SU-DHL-6 (cell line): ENCODE data around the gene RUFY3.
"Not testable (repeated sequence)": the region's sequence is repeated elsewhere in the genome, so short reads cannot be mapped to it uniquely, and the experiment has no call there.

ENCODE experiments used
- H2AFZ ChIP-seq: fragments of 200-600 bp; sonication (generic); 2 replicates; pipeline ENCODE4 v1.6.1; 2014; ENCODE audit warnings: low read depth, mild to moderate bottlenecking, moderate library complexity, mixed read lengths, antibody characterized with exemption, low read length; ENCODE audit not compliant: severe bottlenecking
- H3F3A ChIP-seq: fragments of 200-600 bp; shearing (Covaris generic); 2 replicates; pipeline ENCODE4 v1.6.0; 2016; ENCODE audit warnings: antibody characterized with exemption, mild to moderate bottlenecking; ENCODE audit not compliant: insufficient read depth
- H3K27ac ChIP-seq: fragments of 200-600 bp; sonication (generic); 2 replicates; pipeline ENCODE4 v1.5.1; 2016; ENCODE audit warnings: low read depth, mild to moderate bottlenecking, low read length, moderate library complexity, mixed read lengths
- H3K27me3 ChIP-seq: fragments of 200-600 bp; sonication (generic), shearing (Covaris generic); 2 replicates; pipeline ENCODE4 v1.6.0; 2014; ENCODE audit warnings: mild to moderate bottlenecking, low read length
- H3K36me3 ChIP-seq: fragments of 200-600 bp; sonication (generic); 2 replicates; pipeline ENCODE4 v1.6.1; 2014; ENCODE audit warnings: mild to moderate bottlenecking, low read length, mixed read lengths
- H3K4me2 ChIP-seq: fragments of 300-600, 200-600 bp; shearing (Covaris generic), sonication (generic); 2 replicates; pipeline ENCODE4 v1.6.0; 2014; ENCODE audit warnings: low read length, low read depth, mild to moderate bottlenecking; ENCODE audit not compliant: poor library complexity, severe bottlenecking
- H3K4me3 ChIP-seq: fragments of 200-600 bp; sonication (generic); 2 replicates; pipeline ENCODE4 v1.5.1; 2014; ENCODE audit warnings: antibody characterized with exemption, low read length, mild to moderate bottlenecking, mixed read lengths; ENCODE audit not compliant: insufficient read depth, poor library complexity, severe bottlenecking
- H3K79me2 ChIP-seq: fragments of 200-600 bp; sonication (generic); 2 replicates; pipeline ENCODE4 v1.6.1; 2014; ENCODE audit warnings: mild to moderate bottlenecking, low read length, moderate library complexity; ENCODE audit not compliant: insufficient read depth
- H3K9ac ChIP-seq: fragments of 200-600 bp; sonication (generic); 2 replicates; pipeline ENCODE4 v1.7.0; 2014; ENCODE audit warnings: mild to moderate bottlenecking, low read length
- H3K9me2 ChIP-seq: fragments of 200-600 bp; sonication (generic); replicated peaks from 2 replicates; pipeline ENCODE4 v1.6.1; 2014; ENCODE audit warnings: low read length; ENCODE audit not compliant: insufficient read depth
- H3K9me3 ChIP-seq: fragments of 200-600 bp; sonication (generic); 2 replicates; pipeline ENCODE4 v1.6.1; 2014; ENCODE audit warnings: low read length, mixed read lengths; ENCODE audit not compliant: insufficient read depth
- H4K20me1 ChIP-seq: fragments of 200-600 bp; sonication (generic); 2 replicates; pipeline ENCODE4 v1.6.1; 2014; ENCODE audit warnings: low read depth, mild to moderate bottlenecking, antibody characterized with exemption, low read length, moderate library complexity, mixed read lengths
- CTCF ChIP-seq: fragments of 200-600 bp; sonication (generic); IDR thresholded peaks from one replicate; pipeline ENCODE4 v1.5.1; 2017; ENCODE audit warnings: antibody characterized with exemption, mild to moderate bottlenecking, low read length, moderate library complexity; ENCODE audit not compliant: insufficient read depth, poor library complexity, severe bottlenecking
- EZH2phosphoT487 ChIP-seq: fragments of 200-600 bp; sonication (generic), shearing (Covaris generic); conservative IDR thresholded peaks from 2 replicates; pipeline ENCODE4 v1.6.1; 2018; ENCODE audit warnings: mild to moderate bottlenecking, antibody characterized with exemption, low read length, moderate library complexity, mixed read lengths

RUFY3 gene

DNA sequence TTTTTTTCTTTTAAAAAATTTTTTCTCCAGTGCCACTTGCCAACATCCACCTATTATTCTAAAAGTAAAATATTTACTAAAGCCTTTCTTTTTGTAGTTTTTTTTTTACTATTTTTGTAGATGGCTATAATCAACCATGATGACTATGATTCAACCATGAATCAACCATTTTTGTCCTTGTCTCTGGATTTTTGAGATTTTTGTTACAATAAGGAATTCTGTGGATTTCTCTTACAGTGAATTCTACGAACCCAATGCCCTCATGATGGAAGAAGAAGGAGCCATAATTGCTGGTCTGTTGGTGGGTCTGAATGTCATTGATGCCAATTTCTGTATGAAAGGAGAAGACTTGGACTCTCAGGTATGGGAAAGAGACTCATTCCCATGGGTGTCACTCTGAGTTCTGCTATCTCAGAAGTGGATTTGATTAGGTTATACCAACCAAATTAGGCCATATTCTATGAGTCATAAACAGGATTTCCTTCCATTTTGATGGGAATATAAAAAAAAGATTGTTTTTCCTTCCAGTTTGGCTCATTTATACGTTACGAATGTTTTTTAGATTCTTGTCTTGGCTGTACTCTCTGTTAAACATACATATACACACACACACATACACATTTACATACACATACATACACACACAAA, 46.7 kb downstream of the RUFY3 start:
- Histone ChIP-seq H4K20me1 (no peaks in the 10 kb centered on the region), H3K4me2 (no peak overlapping the region), H3K27me3 (no peaks in the 10 kb centered on the region), H3K36me3 (no peaks in the 10 kb centered on the region), H3F3A (no peaks in the 10 kb centered on the region), H3K27ac (no peak overlapping the region), H3K79me2 (no peaks in the 10 kb centered on the region), H2AFZ (no peak overlapping the region), H3K9me3 (no peaks in the 10 kb centered on the region), H3K9ac (no peak overlapping the region), H3K9me2 (no peaks in the 10 kb centered on the region), H3K4me3 (no peak overlapping the region)
- TF ChIP-seq EZH2phosphoT487 (no peak), CTCF (no peak)

GRCh38 chr4:70769396-70769795, 47.6 kb downstream of the RUFY3 start:
- H3K9me2 ChIP-seq, H3K4me3 ChIP-seq, H2AFZ ChIP-seq, H4K20me1 ChIP-seq, H3K27me3 ChIP-seq, H3K4me2 ChIP-seq, H3K79me2 ChIP-seq, H3K36me3 ChIP-seq, H3K27ac ChIP-seq, H3K9me3 ChIP-seq, H3F3A ChIP-seq, H3K9ac ChIP-seq: not testable (repeated sequence)

- no peak for TF ChIP-seq EZH2phosphoT487
- no peak for TF ChIP-seq CTCF
- H3F3A ChIP-seq = no peaks in the 10 kb centered on the region
- H3K27me3 ChIP-seq = no peaks in the 10 kb centered on the region
- H2AFZ ChIP-seq = no peak overlapping the region
- H3K9me3 ChIP-seq = no peaks in the 10 kb centered on the region
- no peak overlapping the region for H3K9ac ChIP-seq
- no peak overlapping the region for H3K27ac ChIP-seq
- no peaks in the 10 kb centered on the region for H3K79me2 ChIP-seq
- H3K9me2 ChIP-seq = no peaks in the 10 kb centered on the region
- no peaks in the 10 kb centered on the region for H4K20me1 ChIP-seq
- no peaks in the 10 kb centered on the region for H3K36me3 ChIP-seq
- peak overlapping the region; percentile 63 for H3K4me2 ChIP-seq
- H3K4me3 ChIP-seq = no peak overlapping the region
Observed at GRCh38 chr4:70772929-70773555, 51.3 kb downstream of the RUFY3 start.

DNA sequence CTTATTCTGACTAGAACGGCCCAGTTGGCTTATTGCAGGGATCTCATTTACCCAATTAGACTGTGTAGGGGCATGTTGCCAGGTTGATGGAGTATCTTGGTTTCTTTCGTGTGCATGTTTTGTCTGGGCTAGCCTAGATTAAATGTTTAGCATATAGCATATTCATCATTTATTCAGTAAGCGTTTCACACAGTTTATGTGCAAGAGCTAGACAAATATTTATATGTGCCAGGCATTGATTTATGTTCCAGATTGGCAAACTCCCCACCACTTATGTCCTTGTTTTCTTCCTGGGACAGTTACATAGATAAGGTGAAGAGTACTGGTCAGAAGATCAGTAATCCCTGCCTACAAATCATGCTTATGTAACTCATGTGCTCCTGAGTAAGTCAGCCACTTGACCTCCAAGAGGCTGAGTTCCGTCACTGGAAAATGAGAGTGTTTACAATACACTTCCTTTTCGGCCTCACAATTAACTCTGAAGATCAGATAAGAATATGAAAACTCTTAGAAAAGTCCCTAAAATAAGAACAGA, 57.2 kb downstream of the RUFY3 start:
- no peak for TF ChIP-seq EZH2phosphoT487
- no peak for TF ChIP-seq CTCF
- no peak overlapping the region for H3K4me3 ChIP-seq
- H3K4me2 ChIP-seq = no peak overlapping the region
- H3K27ac ChIP-seq = no peak overlapping the region
- H3F3A ChIP-seq = no peaks in the 10 kb centered on the region
- H2AFZ ChIP-seq = no peak overlapping the region
- no peak overlapping the region for H3K9ac ChIP-seq
- no peaks in the 10 kb centered on the region for H3K9me2 ChIP-seq
- no peaks in the 10 kb centered on the region for H3K79me2 ChIP-seq
- H3K27me3 ChIP-seq = no peaks in the 10 kb centered on the region
- H3K9me3 ChIP-seq = no peaks in the 10 kb centered on the region
- no peaks in the 10 kb centered on the region for H3K36me3 ChIP-seq
- H4K20me1 ChIP-seq = no peaks in the 10 kb centered on the region
